ENCODE results near the gene KLHDC7A.

KLHDC7A gene

DNA sequence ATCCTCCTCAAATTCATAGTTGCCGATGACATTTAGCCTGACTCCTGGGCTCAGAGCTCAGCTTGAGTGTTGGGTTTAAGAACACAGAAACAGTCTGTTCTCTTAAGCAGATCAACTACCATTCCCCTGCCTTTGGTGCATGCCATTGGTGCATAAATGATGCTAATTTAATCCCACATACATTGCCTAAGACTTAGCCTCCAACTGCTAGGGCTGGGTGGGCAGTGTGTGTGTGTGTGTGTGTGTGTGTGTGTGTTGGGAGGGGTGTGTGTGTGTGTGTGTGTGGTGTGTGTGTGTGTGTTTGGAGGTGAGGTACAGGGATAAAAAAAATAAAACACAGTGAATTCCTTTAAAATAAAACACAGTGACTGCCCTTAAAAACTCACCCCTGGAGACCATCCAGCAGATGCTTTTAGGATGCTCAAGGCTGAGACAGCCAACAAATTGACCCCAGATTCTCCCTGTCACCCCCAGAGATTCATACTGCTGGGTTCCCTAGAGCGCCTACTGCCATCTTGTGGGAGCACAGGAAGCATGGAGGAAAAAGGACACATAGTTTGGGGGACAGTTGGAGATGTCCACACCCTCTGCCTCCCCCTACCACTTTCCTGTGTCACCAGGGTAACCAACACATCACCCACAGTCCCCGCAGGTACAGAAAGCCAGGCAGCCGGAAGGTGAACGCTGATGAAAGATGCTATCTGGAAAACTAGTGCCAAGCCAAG is 30.6 kb downstream of the KLHDC7A start:
- no peak for DNase-seq

GRCh38 chr1:18511874-18512150 is 31.1 kb downstream of the KLHDC7A start:
- no peak for DNase-seq

DNA sequence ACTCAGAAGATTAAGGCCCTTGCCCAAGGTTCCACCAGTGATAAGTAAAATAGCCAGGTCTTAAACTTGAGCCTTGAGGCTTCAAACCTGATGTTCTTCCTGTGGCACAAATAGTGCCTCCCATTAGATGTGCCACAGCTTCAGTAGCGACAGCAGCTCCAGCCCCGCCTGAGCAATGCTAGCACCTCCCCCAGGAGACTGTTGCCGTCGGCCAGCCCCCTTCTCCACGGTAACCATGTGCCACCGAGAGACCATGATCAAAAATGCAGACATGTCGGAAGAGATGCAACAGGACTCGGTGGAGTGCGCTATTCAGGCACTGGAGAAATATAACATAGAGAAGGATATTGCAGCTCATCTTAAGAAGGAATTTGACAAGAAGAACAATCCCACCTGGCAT is 32.2 kb downstream of the KLHDC7A start:
- no peak for DNase-seq

GRCh38 chr1:18513995-18514394 is 33.3 kb downstream of the KLHDC7A start:
- no peak for DNase-seq

DNA sequence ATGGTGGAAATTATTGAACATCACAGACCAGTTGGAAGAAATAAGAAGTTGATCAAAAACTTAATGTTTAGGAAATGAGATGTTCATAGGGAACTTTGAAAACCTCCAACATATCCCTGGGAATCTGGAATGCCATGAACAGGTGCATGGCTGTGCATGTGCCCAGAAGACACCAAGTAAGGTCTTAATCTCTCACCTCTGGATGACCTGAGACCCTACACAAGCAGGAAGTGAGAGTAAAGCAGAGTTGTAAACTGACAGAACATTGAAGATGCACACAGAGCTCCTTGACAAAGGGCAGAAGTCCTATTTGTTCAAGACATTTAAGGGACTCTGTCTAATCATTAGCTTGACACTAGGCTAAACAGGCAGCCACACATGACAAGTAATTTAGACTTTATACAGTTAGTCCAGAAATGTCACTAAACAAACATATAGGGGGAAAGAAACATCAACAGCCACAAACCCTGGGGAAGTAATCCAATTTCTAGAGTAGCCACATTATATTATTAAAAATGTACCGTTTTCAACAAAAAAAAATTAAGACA is 34.5 kb downstream of the KLHDC7A start:
- DNase-seq = no peak

DNA sequence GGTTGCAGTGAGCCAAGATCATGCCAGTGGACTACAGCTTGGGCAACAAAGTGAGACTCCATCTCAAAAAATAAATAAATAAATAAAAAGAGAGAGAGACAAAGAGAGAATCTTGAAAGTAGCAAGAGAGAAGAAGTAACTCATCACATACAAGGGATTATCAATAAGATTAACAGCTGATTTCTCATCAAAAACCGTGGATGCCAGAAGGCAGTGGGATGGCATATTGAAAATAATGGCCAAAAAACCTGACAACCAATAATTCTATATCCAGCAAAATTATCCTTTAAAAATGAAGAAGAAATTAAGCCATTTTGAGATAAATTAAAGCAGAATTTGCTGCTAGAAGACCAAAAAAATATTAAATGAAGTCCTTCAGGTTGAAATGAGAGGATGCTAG is 35.7 kb downstream of the KLHDC7A start:
- no peak for DNase-seq

- no peak for DNase-seq
Measured at GRCh38 chr1:18526436-18527275, 45.9 kb downstream of the KLHDC7A start.

DNA sequence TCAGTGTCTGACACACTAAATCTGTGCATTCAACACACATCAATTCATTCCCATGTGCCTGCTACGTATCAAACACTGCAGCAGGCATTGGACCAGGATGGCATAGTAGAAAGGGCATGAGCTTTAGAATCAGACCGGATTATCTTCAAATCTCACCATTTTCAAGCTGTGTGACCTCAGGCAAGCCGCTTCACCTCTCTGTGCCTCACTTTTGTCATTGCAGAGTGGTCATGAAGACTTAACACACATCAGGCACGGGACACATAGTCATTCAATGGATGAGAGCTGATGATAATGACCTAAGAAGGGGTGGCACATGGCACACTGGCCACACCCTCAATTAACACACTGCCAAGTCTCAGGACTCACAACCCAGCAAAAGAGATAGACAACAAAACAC is 46.8 kb downstream of the KLHDC7A start:
- DNase-seq = no peak

DNA sequence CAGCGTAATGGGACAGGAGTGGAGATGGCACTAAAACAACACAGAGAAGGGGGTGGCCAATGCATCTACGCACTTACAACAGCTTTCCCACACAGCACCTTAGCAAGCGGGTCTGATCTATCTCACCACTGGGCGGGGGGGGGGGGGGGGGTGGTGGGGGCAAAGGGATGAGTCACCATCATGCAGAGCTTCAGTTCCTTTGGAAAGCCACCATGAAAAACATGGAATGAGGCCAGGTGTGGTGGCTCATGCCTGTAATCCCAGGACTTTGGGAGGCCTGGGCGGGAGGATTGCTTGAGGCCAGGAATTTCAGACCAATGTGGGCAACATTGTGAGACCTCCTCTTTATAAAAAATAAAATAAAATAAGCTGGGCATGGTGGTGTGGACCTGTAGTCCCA is 47.2 kb downstream of the KLHDC7A start:
- DNase-seq = no peak

- no peak for DNase-seq
Measured at GRCh38 chr1:18528616-18529015, 47.9 kb downstream of the KLHDC7A start.

DNA sequence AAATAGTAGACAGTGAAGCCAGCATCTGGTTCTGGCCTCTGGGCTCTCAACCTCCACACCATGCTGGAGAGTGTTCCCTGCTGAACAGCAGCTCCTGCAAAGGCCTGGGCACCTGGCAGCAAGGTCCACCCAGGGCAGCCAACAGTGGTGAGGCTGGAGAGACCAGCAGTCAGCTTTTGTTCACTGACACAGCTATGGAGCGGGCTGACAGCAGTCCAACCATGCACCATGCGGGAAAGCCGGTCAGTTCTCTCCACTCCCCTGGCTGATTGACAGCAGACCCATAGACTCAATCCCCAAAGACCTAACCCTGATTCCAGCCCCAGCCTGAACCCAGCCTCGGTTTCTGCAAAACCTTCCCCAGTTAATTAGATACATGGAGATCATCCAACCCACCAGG is 49.0 kb downstream of the KLHDC7A start:
- DNase-seq = no peak

DNA sequence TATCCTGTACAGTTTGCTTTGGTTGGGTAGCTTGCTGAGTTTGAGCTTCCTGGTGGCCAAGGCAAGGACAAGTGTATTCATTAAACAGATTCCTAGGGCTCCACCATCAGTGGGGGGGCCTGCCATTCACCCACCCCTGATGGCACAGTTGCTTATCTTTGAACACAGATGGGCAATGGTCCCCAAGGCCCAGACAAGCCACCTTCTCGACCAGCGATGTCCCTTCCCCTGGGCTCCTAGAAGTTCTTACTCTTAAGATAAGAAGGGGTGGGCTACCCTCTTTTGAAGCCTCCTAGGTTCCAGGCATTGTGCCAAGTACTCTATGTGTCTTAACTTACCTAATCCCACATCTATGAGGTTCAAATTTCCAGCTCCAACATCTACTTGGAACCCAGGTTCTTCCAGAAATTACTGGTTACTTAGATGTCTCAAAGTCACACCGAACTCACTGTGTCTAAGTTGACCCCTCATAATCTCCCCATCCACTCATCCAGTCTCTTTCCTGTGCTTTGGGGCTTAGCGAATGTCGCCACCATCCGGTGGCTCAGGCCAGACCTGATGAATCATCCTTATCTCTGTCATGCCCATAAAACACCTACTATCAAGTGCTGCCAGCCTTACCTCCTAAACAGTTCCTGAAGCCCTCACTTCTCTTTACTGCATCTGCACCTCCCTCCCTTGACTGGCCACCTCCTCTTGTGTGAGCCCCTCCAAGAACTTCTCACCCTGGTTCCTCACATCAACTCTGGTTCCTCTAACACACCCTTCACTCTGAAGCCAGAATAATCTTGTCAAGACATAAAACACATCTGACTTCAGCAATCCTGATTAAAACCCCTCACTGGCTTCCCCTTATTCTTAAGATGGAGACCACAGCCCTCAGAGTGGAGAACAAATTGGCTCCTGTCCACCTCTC is 50.1 kb downstream of the KLHDC7A start:
- DNase-seq = no peak

DNA sequence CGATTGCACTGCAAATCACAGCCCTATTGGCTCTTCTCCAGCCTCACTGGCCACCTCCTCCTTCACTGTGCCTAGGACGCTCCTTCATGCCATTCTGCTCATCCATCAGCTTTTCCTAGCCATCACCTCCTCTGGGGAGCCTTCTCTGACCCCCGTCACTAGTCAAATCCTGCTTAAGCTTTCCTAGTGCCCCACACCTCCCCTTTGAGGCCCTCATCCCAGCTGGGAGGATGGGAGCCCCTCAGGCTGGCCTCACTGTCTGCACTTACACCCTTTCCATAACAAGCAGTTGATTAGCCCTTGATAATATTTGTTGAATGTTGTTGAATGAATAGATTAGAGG is 50.7 kb downstream of the KLHDC7A start:
- DNase-seq = no peak

- DNase-seq = no peak
Measured at GRCh38 chr1:18532390-18533170, 51.9 kb downstream of the KLHDC7A start.

GRCh38 chr1:18533259-18533658 is 52.5 kb downstream of the KLHDC7A start:
- no peak for DNase-seq

- DNase-seq = no peak
Measured at GRCh38 chr1:18534810-18535205, 54.1 kb downstream of the KLHDC7A start.

All from hippocampal formation (tissue), 2 donors.